ENCODE measurements around the gene CLEC14A. TPM values are rescaled to one million over a fixed set of nuclear protein-coding genes. Genes with fewer than 3 reads are reported as not detected.

CLEC14A gene
- polyA plus RNA-seq, 2 of the 4 experiments (the other 2 are of a cell fraction) = not detected

- ChIA-PET POLR2A (no interaction called here), CTCF (interaction anchor here (1.4 kb wide), 1 partner anchor 10 kb away, joined by 4 read pairs; no protein-coding TSS in a partner anchor)
- no peak for ATAC-seq
- no peaks in the 10 kb centered on the region for H3K4me1 ChIP-seq
- no peak for DNase-seq (ENCODE audit: low read depth in 1 of 2, low spot score in 1 of 2)
- FAIRE-seq = no peak
- TF ChIP-seq CTCF (IDR thresholded peaks at IDR 0.05) (no peak), KDM5A (IDR thresholded peaks at IDR 0.05) (no peak), KDM1A (IDR thresholded peaks at IDR 0.05; ENCODE audit: low read depth) (no peak), POLR2AphosphoS2 (conservative IDR thresholded peaks at IDR 0.05; ENCODE audit: low read length) (no peak), MAX (IDR thresholded peaks at IDR 0.05) (no peak), HOXB13 (CRISPR knock-in tag; IDR thresholded peaks at IDR 0.05; ENCODE audit: low read depth) (no peak)
- WGBS (ENCODE audit: missing lambda C conversion rate) = 35% methylated on average over 2 of the region's 2 CpGs
- H3K4me3 ChIP-seq = no peak overlapping the region
- H3K27ac ChIP-seq = no peak overlapping the region
- H3K4me2 ChIP-seq = no peak overlapping the region
- no peaks in the 10 kb centered on the region for H3K9me3 ChIP-seq
Measured at GRCh38 chr14:38302034-38302433, 46.1 kb upstream of the CLEC14A start.

- POLR2A ChIA-PET = no interaction called here
- Histone ChIP-seq H3K9me3 (no peaks in the 10 kb centered on the region), H3K4me2 (no peak overlapping the region)
Measured at GRCh38 chr14:38297681-38298080, 41.8 kb upstream of the CLEC14A start.

GRCh38 chr14:38291681-38292467, 36.0 kb upstream of the CLEC14A start:
- no peak for FAIRE-seq
- H3K4me1 ChIP-seq = no peaks in the 10 kb centered on the region
- CTCF ChIA-PET = interaction anchor here (0.8 kb wide), 1 partner anchor 11 kb away, joined by 4 read pairs; no protein-coding TSS in a partner anchor
- no peak for DNase-seq (ENCODE audit: low read depth in 1 of 2, low spot score in 1 of 2)
- POLR2A ChIA-PET = no interaction called here
- H3K27ac ChIP-seq = no peak overlapping the region
- no peak for ATAC-seq
- H3K9me3 ChIP-seq = no peaks in the 10 kb centered on the region
- H3K4me2 ChIP-seq = no peak overlapping the region
- no peak for TF ChIP-seq USF2 (IDR thresholded peaks at IDR 0.05)
- no peak for TF ChIP-seq CBX8 (IDR thresholded peaks at IDR 0.05)
- no peak for TF ChIP-seq CTCF (IDR thresholded peaks at IDR 0.05)
- no peak for TF ChIP-seq HOXB5 (CRISPR knock-in tag; IDR thresholded peaks at IDR 0.05)
- no peak for TF ChIP-seq MAZ (IDR thresholded peaks at IDR 0.05; ENCODE audit: borderline replicate concordance, low read depth, low read length)
- no peak for TF ChIP-seq ZSCAN20 (CRISPR knock-in tag; IDR thresholded peaks at IDR 0.05)
- TF ChIP-seq RARB (CRISPR knock-in tag; IDR thresholded peaks at IDR 0.05) = no peak
- TF ChIP-seq NFE2L2 (conservative IDR thresholded peaks at IDR 0.05; ENCODE audit: low read length) = no peak
- no peak for TF ChIP-seq HES2 (IDR thresholded peaks at IDR 0.05)
- TF ChIP-seq KDM5A (IDR thresholded peaks at IDR 0.05) = no peak
- TF ChIP-seq FOSL2 (IDR thresholded peaks at IDR 0.05) = no peak
- no peak for TF ChIP-seq FOSL2 (CRISPR knock-in tag; IDR thresholded peaks at IDR 0.05)
- H3K4me3 ChIP-seq = no peak overlapping the region

More at GRCh38 chr14:38297681-38298080, 41.8 kb upstream of the CLEC14A start:
- no peak for TF ChIP-seq BHLHE40 (IDR thresholded peaks at IDR 0.05; ENCODE audit: low read depth, low read length)
- TF ChIP-seq EHMT2 (IDR thresholded peaks at IDR 0.05; ENCODE audit: low read depth) = no peak
- TF ChIP-seq ELK1 (IDR thresholded peaks at IDR 0.05; ENCODE audit: low read depth, low read length) = no peak
- no peak for TF ChIP-seq CHD4 (IDR thresholded peaks at IDR 0.05; ENCODE audit: borderline replicate concordance)
- TF ChIP-seq KDM5A (IDR thresholded peaks at IDR 0.05) = no peak
- no peak for TF ChIP-seq ZSCAN20 (CRISPR knock-in tag; IDR thresholded peaks at IDR 0.05)
- TF ChIP-seq RFX5 (IDR thresholded peaks at IDR 0.05) = no peak
- Histone ChIP-seq H3K4me3 (no peak overlapping the region), H3K27ac (no peak overlapping the region), H3K4me1 (no peaks in the 10 kb centered on the region)
- no peak for FAIRE-seq
- DNase-seq (ENCODE audit: low read depth in 1 of 2, low spot score in 1 of 2) = no peak
- 6% methylated on average over 1 of the region's 1 CpG for WGBS (ENCODE audit: missing lambda C conversion rate)
- CTCF ChIA-PET = no interaction called here
- no peak for ATAC-seq

Data from A549 (cell line).